HepG2 (cell line): ENCODE measurements around the gene CDHR1. TPM values are rescaled to one million over a fixed set of nuclear protein-coding genes. Genes with fewer than 3 reads are reported as not detected.

Experiments
- ATAC-seq: fragments of 200-7000 bp; cut with Tn5 transposase; 3 replicates; pipeline ENCODE4 v1.9.1; 2020; ENCODE audit warnings: mild to moderate bottlenecking, moderate library complexity
- BruUV-seq: library from RNA; stranded (reverse); fragments of 400-500 nt; replicated peaks from 2 replicates; lab custom pipeline; 2021; lab: Mats Ljungman, UMichigan
- CTCF ChIA-PET: fragments of 300-600 bp; formaldehyde crosslinking; extraction: SDS; loops from one replicate; lab custom pipeline; 2021; ENCODE audit warnings: low total read pairs, inconsistent platforms, low intra/inter-chr PET ratio; lab: Yijun Ruan, JAX
- POLR2A ChIA-PET: fragments of 350-600 bp; sonication (Branson Sonifier 250); formaldehyde crosslinking; loops from one replicate; lab custom pipeline; 2020; ENCODE audit warnings: antibody characterized with exemption, inconsistent platforms; lab: Yijun Ruan, JAX
- DNase-seq: peaks from one replicate; pipeline ENCODE4 v3.0.0-alpha.2; 2015; ENCODE audit warnings: low spot score
- FAIRE-seq: peaks from 3 replicates; lab custom pipeline; 2011; peaks lifted over from hg19 to GRCh38; lab: Jason Lieb, UNC
- H2AFZ ChIP-seq: one replicate; pipeline ENCODE4 v1.6.1; 2011; ENCODE audit warnings: low read length, inconsistent platforms
- H3K27ac ChIP-seq: fragments of 300-600 bp; 3 replicates; pipeline ENCODE4 v1.8.0; 2011; ENCODE audit warnings: mixed run types, mild to moderate bottlenecking, mixed read lengths, low read length, inconsistent platforms; ENCODE audit not compliant: insufficient read depth; ENCODE audit errors: extremely low read length
- H3K27me3 ChIP-seq, 2 experiments: fragments of 200-600 bp in 1 of 2; 2 replicates in 1 of 2; 3 replicates in 1 of 2; pipeline versions ENCODE4 v1.6.0 to v1.8.0; 2011; ENCODE audit warnings: low read length in 2 of 2, mild to moderate bottlenecking in 2 of 2, moderate library complexity in 2 of 2, inconsistent platforms in 1 of 2; ENCODE audit not compliant: insufficient read depth in 2 of 2, control insufficient read depth in 1 of 2
- H3K36me3 ChIP-seq, 2 experiments: fragments of 200-600 bp in 1 of 2; replicated peaks in 1 of 2; 2 replicates in 1 of 2; 3 replicates in 1 of 2; pipeline versions ENCODE4 v1.5.1 to v1.8.0; 2011; ENCODE audit warnings: low read length in 2 of 2, inconsistent platforms in 1 of 2; ENCODE audit not compliant: insufficient read depth in 2 of 2, control insufficient read depth in 1 of 2
- H3K4me1 ChIP-seq: 2 replicates; pipeline ENCODE4 v1.5.1; 2012; ENCODE audit warnings: low read length, inconsistent platforms; ENCODE audit not compliant: insufficient read depth
- H3K4me2 ChIP-seq: 2 replicates; pipeline ENCODE4 v1.6.0; 2011; ENCODE audit warnings: low read depth, low read length, inconsistent platforms
- H3K4me3 ChIP-seq, 3 experiments: fragments of 200-600 bp in 1 of 3; sonication (generic), shearing (Covaris generic) in 1 of 3; replicated peaks in 1 of 3; 2 replicates each; pipeline ENCODE4 v1.5.1; 2011 to 2016; ENCODE audit warnings: low read length in 3 of 3, inconsistent platforms in 2 of 3, low read depth in 2 of 3, mild to moderate bottlenecking in 2 of 3, control low read depth in 1 of 3, mixed read lengths in 1 of 3; ENCODE audit not compliant: insufficient read depth in 1 of 3
- H3K79me2 ChIP-seq: one replicate; pipeline ENCODE4 v1.6.1; 2011; ENCODE audit warnings: low read length, inconsistent platforms; ENCODE audit not compliant: insufficient read depth
- H3K9ac ChIP-seq: 2 replicates; pipeline ENCODE4 v1.6.0; 2011; ENCODE audit warnings: mild to moderate bottlenecking, low read depth, low read length, inconsistent platforms; ENCODE audit not compliant: insufficient read depth
- H3K9me3 ChIP-seq: 2 replicates; pipeline ENCODE4 v1.5.1; 2012; ENCODE audit warnings: mild to moderate bottlenecking, low read length
- H4K20me1 ChIP-seq: 2 replicates; pipeline ENCODE4 v1.6.0; 2011; ENCODE audit warnings: inconsistent platforms, mild to moderate bottlenecking, low read length, moderate library complexity; ENCODE audit not compliant: insufficient read depth
- ADNP ChIP-seq: sonication (generic); formaldehyde crosslinking; IDR thresholded peaks from 2 replicates; pipeline ENCODE4 v1.4.0; 2020; ENCODE audit warnings: missing genetic modification reagents
- FOXP4 ChIP-seq: sonication (generic); formaldehyde crosslinking; IDR thresholded peaks from 2 replicates; pipeline ENCODE4 v1.4.0; 2020; ENCODE audit warnings: missing genetic modification reagents
- HDAC6 ChIP-seq: fragments of 200-600 bp; sonication (generic); IDR thresholded peaks from 2 replicates; pipeline ENCODE4 v1.7.0; 2017; ENCODE audit warnings: mild to moderate bottlenecking, antibody characterized with exemption, low read length, low read depth
- HOMEZ ChIP-seq: IDR thresholded peaks from 2 replicates; pipeline ENCODE4 v1.6.1; 2016; ENCODE audit warnings: low read depth
- KLF6 ChIP-seq: IDR thresholded peaks from 2 replicates; pipeline ENCODE4 v1.8.0; 2016; ENCODE audit warnings: missing biosample characterization, missing genetic modification reagents
- NFKB2 ChIP-seq: sonication (generic); formaldehyde crosslinking; IDR thresholded peaks from 2 replicates; pipeline ENCODE4 v1.4.0; 2020; ENCODE audit warnings: missing genetic modification reagents, borderline replicate concordance
- NR2F2 ChIP-seq: IDR thresholded peaks from 2 replicates; pipeline ENCODE4 v1.6.1; 2012; ENCODE audit warnings: low read depth, inconsistent platforms, borderline replicate concordance
- RARG ChIP-seq: sonication (generic); formaldehyde crosslinking; IDR thresholded peaks from 2 replicates; pipeline ENCODE4 v1.4.0; 2020; ENCODE audit warnings: low read depth, mild to moderate bottlenecking, missing genetic modification reagents
- REL ChIP-seq: sonication (generic); formaldehyde crosslinking; conservative IDR thresholded peaks from 2 replicates; pipeline ENCODE4 v1.8.0; 2022; ENCODE audit warnings: mild to moderate bottlenecking, missing genetic modification reagents, moderate library complexity
- RXRA ChIP-seq: sonication (generic); formaldehyde crosslinking; IDR thresholded peaks from 2 replicates; pipeline ENCODE4 v1.5.1; 2020; ENCODE audit warnings: missing genetic modification reagents
- THAP9 ChIP-seq: sonication (generic); formaldehyde crosslinking; IDR thresholded peaks from 2 replicates; pipeline ENCODE4; 2020; ENCODE audit warnings: missing genetic modification reagents, mild to moderate bottlenecking, borderline replicate concordance
- ZNF143 ChIP-seq: sonication (generic); formaldehyde crosslinking; IDR thresholded peaks from 2 replicates; pipeline ENCODE4 v1.4.0; 2020; ENCODE audit warnings: missing genetic modification reagents
- ZNF879 ChIP-seq: sonication (generic); formaldehyde crosslinking; IDR thresholded peaks from 2 replicates; pipeline ENCODE4 v1.8.1; 2023; ENCODE audit warnings: missing genetic modification reagents
- WGBS: methylation state at CpG from one replicate; pipeline ENCODE4 v1.1.6; 2017; ENCODE audit warnings: low lambda C conversion rate; 5-methylcytosine and 5-hydroxymethylcytosine counted together
- in situ Hi-C: cut with HindIII; loops from 2 replicates; pipeline ENCODE4 v1.10.0; 2017; ENCODE audit warnings: low pct_unique_long_range_greater_than_20kb; ENCODE audit not compliant: extremely low pct_ligation_motif_present
- intact Hi-C: fragments of 100-400 bp; cut with micrococcal nuclease; formaldehyde crosslinking; loops from one replicate; pipeline ENCODE4 v1.10.0; 2022; ENCODE audit not compliant: unreplicated experiment
- polyA plus RNA-seq, 8 experiments: library from polyadenylated mRNA; depleted of rRNA in 3 of 8; stranded (reverse) in 7 of 8; unstranded in 1 of 8; fragments of >200 nt; fragmentation: Illumina TruSeq in 4 of 8; extraction: Trizol in 4 of 8; gene quantifications; 2 replicates each; pipeline versions ENCODE4 v1.2.1 to v1.2.3, GENCODE V29; 2011 to 2016; ENCODE audit warnings: low read depth in 4 of 8, missing spikeins in 1 of 8, mixed read lengths in 1 of 8; ENCODE audit not compliant: insufficient read depth in 1 of 8
- total RNA-seq, 5 experiments: library from RNA; depleted of rRNA; stranded (reverse); fragments of >200 nt; fragmentation: Illumina TruSeq; extraction: Trizol; gene quantifications; 2 replicates each; pipeline ENCODE4 v1.2.3, GENCODE V29; 2016; ENCODE audit warnings: low read depth in 1 of 5

The CDHR1 gene
- total and polyA plus RNA-seq, 2 of the 13 experiments (the other 11 are each of a cell fraction or from before 2014, with no cell fraction given), result 0.04 to 0.09 TPM

- TF ChIP-seq FOXP4 (CRISPR knock-in tag) (no peak), NR2F2 (no peak)
Observed at GRCh38 chr10:84261236-84261915, 67.0 kb downstream of the CDHR1 start (continued).

GRCh38 chr10:84262190-84262956 is 68.0 kb downstream of the CDHR1 start:
- no peak for DNase-seq
- peaks cover 6 to 19% of the 10 kb centered on the region in 2 experiments; a peak in 4 of 5 replicates for H3K27me3 ChIP-seq
- in situ Hi-C loops (loop anchor here (10.0 kb wide), 1 partner anchor 102 kb away; no protein-coding TSS in a partner anchor), intact Hi-C loops (no loop called here)
- H3K4me3 ChIP-seq, result no peak overlapping the region
- H3K36me3 ChIP-seq, result no peaks in the 10 kb centered on the region
- CTCF ChIA-PET, result no interaction called here
- H3K4me2 ChIP-seq, result no peak overlapping the region
- ATAC-seq, result no peak
- no peak overlapping the region for H2AFZ ChIP-seq
- H3K27ac ChIP-seq, result no peak overlapping the region
- H4K20me1 ChIP-seq, result no peaks in the 10 kb centered on the region
- no peak for FAIRE-seq
- no peak overlapping the region for H3K9ac ChIP-seq
- POLR2A ChIA-PET, result no interaction called here
- H3K79me2 ChIP-seq, result no peaks in the 10 kb centered on the region
- H3K4me1 ChIP-seq, result no peaks in the 10 kb centered on the region
- H3K9me3 ChIP-seq, result no peaks in the 10 kb centered on the region
- WGBS, result 41% methylated on average over 13 of the region's 13 CpGs
- no TSS peak for BruUV-seq
- no peak for TF ChIP-seq ZNF879
- TF ChIP-seq FOXP4 (CRISPR knock-in tag), result no peak
- TF ChIP-seq RARG (CRISPR knock-in tag), result no peak
- no peak for TF ChIP-seq ADNP (CRISPR knock-in tag)
- no peak for TF ChIP-seq NFKB2
- no peak for TF ChIP-seq REL (CRISPR knock-in tag)
- no peak for TF ChIP-seq KLF6
- no peak for TF ChIP-seq RXRA
- TF ChIP-seq ZNF143 (CRISPR knock-in tag), result no peak
- TF ChIP-seq THAP9 (CRISPR knock-in tag), result no peak
- no peak for TF ChIP-seq HOMEZ (CRISPR knock-in tag)
- no peak for TF ChIP-seq HDAC6
